Cardiac muscle cell (in vitro differentiated cells and primary cell): ENCODE results near the gene VAMP5. TPM values are rescaled to one million over a fixed set of nuclear protein-coding genes. Genes with fewer than 3 reads are reported as not detected.
"Not testable (repeated sequence)": the region's sequence is repeated elsewhere in the genome, so short reads cannot be mapped to it uniquely, and the experiment has no call there.

Source experiments
- DNase-seq, 2 donors: peaks; one replicate each; pipeline versions ENCODE4 v3.0.0 to v3.0.0-alpha.2; 2010 to 2017; ENCODE audit warnings: low read depth in 1 of 2, low spot score in 1 of 2
- H3K27ac ChIP-seq: fragments of 200-600 bp; sonication (generic); 2 replicates; pipeline ENCODE4 v1.5.1; 2016
- H3K27me3 ChIP-seq: fragments of 200-600 bp; sonication (generic); 2 replicates; pipeline ENCODE4 v1.6.0; 2016; ENCODE audit warnings: control low read depth
- H3K36me3 ChIP-seq: fragments of 200-600 bp; sonication (generic); 2 replicates; pipeline ENCODE4 v1.5.1; 2016; ENCODE audit warnings: control low read depth
- H3K4me1 ChIP-seq: fragments of 200-600 bp; sonication (generic); 2 replicates; pipeline ENCODE4 v1.8.1; 2017; ENCODE audit warnings: low read depth, mild to moderate bottlenecking, mixed run types
- H3K4me3 ChIP-seq: fragments of 200-600 bp; sonication (generic); 2 replicates; pipeline ENCODE4 v1.5.1; 2016; ENCODE audit warnings: mild to moderate bottlenecking
- H3K9me3 ChIP-seq: fragments of 200-600 bp; sonication (generic); 2 replicates; pipeline ENCODE4 v1.5.1; 2017; ENCODE audit warnings: low read depth, mild to moderate bottlenecking, control low read depth
- CTCF ChIP-seq: IDR thresholded peaks from 2 replicates; pipeline ENCODE4 v1.5.1; 2012; ENCODE audit warnings: low read depth, mild to moderate bottlenecking, low read length
- polyA plus RNA-seq: library from polyadenylated mRNA; unstranded; fragments of >200 nt; fragmentation: Nextera tagmentation; extraction: Ambion mirVana; gene quantifications from 2 replicates; pipeline ENCODE4 v1.2.1, GENCODE V29; 2016
- total RNA-seq: library from RNA; depleted of rRNA; stranded (reverse); fragments of >200 nt; gene quantifications from 2 replicates; pipeline ENCODE4 v1.2.3, GENCODE V29; 2016

The VAMP5 gene
- total and polyA plus RNA-seq, 2 experiments from 2014 or later: 7.7 to 19.1 TPM

DNA sequence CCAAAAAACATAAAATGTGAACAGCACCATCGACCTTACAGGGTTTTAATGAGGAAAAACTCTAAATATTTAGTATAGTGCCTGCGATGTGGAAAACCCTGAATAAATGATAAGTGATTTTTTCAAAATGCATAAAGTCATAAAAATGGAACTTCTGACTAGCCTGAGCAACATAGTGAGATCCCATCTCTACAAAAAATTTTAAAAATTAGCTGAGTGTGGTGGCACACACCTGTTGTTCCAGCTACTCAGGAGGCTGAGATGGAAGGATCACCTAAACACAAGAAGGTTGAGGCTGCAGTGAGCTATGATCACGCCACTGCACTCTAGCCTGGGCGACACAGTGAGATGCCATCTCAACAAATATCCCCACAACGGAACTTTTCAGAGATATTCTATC, 27.1 kb upstream of the VAMP5 start:
- Histone ChIP-seq H3K27me3 (no peaks in the 10 kb centered on the region), H3K27ac (no peak overlapping the region), H3K4me3 (no peak overlapping the region), H3K36me3 (peaks cover 15% of the 10 kb centered on the region), H3K4me1 (no peaks in the 10 kb centered on the region), H3K9me3 (no peaks in the 10 kb centered on the region)
- TF ChIP-seq CTCF: no peak
- DNase-seq: no peak

DNA sequence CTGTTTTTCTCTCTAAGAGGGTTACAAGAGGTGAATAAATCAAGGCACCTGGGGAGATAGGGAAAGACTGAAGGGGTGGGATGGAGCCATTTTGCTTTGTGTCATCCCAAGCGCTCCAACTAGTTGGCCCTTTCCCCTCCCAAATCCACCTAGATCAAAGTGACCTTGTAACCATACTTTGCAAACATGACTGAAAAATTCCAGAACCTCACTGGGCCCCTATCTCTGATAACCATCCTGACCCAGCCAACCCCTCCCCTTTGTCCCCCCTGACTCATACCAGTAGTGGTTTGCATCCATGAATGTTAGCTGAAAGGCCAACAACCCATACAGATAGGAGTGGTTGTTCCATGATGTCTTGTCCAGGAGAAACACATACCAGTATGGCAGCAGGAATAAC, 26.1 kb upstream of the VAMP5 start:
- no peak for TF ChIP-seq CTCF
- no peak for DNase-seq
- Histone ChIP-seq H3K27me3 (no peaks in the 10 kb centered on the region), H3K36me3 (peaks cover 8% of the 10 kb centered on the region), H3K27ac (no peak overlapping the region), H3K4me3 (no peak overlapping the region), H3K4me1 (no peaks in the 10 kb centered on the region), H3K9me3 (no peaks in the 10 kb centered on the region)

GRCh38 chr2:85560403-85560726, 23.9 kb upstream of the VAMP5 start:
- H3K27ac ChIP-seq, H3K9me3 ChIP-seq, DNase-seq, H3K36me3 ChIP-seq, H3K27me3 ChIP-seq, H3K4me1 ChIP-seq: not testable (repeated sequence)
- H3K4me3 ChIP-seq: peak overlapping the region; percentile 89

- Histone ChIP-seq H3K4me1 (no peaks in the 10 kb centered on the region), H3K4me3 (peak overlapping the region; percentile 89), H3K9me3 (no peaks in the 10 kb centered on the region), H3K27me3 (no peaks in the 10 kb centered on the region), H3K36me3 (no peaks in the 10 kb centered on the region), H3K27ac (peak overlapping the region; percentile 95)
- no peak for TF ChIP-seq CTCF
- no peak for DNase-seq
Measured at GRCh38 chr2:85560812-85561279, 23.4 kb upstream of the VAMP5 start.

GRCh38 chr2:85561280-85562212, 22.7 kb upstream of the VAMP5 start, which contains the start of gene GGCX:
TSS of gene GGCX (minus strand) at chr2:85561493. CDS start at chr2:85561428, 65 bp downstream.
- Histone ChIP-seq H3K27ac (peak within 1 kb of the TSS; percentile 95), H3K4me1 (no peaks in the 10 kb centered on the region), H3K36me3 (no peaks in the 10 kb centered on the region), H3K4me3 (peak within 1 kb of the TSS; percentile 89), H3K9me3 (no peaks in the 10 kb centered on the region), H3K27me3 (no peaks in the 10 kb centered on the region)
- TF ChIP-seq CTCF: peak; percentile 15
- peak; percentile 96 to 97 for DNase-seq

DNA sequence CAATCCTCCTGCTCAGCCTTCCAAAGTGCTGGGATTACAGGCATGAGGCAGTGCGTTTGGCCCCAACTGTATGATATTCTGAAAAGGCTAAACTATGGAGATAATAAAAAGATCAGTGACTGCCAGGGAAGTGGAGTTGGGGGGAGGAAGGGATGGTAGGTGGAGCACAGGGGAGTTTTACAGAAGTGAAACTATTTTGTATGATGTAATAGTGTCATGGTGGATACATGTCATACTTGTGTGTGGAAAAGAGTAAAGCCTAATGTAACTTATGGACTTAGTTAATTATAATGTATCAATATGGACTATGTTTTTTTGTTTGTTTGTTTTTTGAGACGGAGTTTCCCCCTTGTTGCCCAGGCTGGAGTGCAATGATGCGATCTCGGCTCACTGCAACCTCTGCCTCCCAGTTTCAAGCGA, 20.1 kb upstream of the VAMP5 start:
- Histone ChIP-seq H3K4me3 (no peak overlapping the region), H3K27ac (no peak overlapping the region), H3K9me3 (no peaks in the 10 kb centered on the region), H3K4me1 (no peaks in the 10 kb centered on the region), H3K36me3 (no peaks in the 10 kb centered on the region), H3K27me3 (peaks cover 5% of the 10 kb centered on the region)
- DNase-seq: no peak
- no peak for TF ChIP-seq CTCF
